CD4-positive, alpha-beta T cell treated with Interleukin-6 for 4 hours (primary cell): ENCODE data around the gene NHLRC1.

ENCODE experiments used
- DNase-seq: peaks from one replicate; pipeline ENCODE4 v3.0.0-alpha.2; 2020; ENCODE audit warnings: mixed read lengths

The NHLRC1 gene

DNA sequence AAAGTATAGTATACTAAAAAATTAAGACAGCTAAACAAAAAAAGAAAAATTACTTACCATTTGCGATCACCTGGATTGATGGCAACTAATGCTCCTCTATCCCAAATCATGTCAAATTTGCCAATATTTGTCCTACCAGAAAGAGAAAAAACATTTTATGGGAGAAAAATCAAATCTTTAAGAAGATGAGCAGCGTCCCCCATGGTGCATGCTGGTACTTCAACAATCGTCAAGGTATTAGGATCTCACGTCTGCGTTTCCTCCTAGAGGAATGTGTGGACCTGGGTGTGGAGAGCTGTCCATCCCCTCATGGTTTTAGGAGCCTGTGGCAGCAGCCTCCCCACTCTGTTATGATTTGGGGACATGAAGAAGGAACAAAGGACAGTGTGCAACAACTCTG is 16.4 kb upstream of the NHLRC1 start:
- no peak for DNase-seq

DNA sequence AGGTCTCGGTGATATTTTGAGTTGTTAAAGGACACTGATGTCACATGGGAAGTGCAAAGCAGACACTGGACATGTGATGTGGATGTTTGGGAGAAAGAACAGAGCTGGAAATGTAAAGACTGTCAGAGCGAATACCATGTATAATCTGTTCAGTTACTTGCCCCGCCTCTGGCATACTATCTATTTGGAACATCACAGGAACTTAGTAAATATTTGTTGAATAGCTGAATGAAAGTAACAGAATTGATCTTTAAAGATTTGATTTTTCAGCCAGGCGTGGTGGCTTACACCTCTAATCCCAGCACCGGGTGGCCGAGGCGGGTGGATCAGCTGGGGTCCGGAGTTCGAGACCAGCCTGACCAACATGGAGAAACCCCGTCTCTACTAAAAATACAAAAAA is 13.8 kb upstream of the NHLRC1 start:
- no peak for DNase-seq

GRCh38 chr6:18135171-18135570 is 12.7 kb upstream of the NHLRC1 start:
- DNase-seq, result no peak

GRCh38 chr6:18132346-18132745 is 9.9 kb upstream of the NHLRC1 start:
- DNase-seq, result no peak

DNA sequence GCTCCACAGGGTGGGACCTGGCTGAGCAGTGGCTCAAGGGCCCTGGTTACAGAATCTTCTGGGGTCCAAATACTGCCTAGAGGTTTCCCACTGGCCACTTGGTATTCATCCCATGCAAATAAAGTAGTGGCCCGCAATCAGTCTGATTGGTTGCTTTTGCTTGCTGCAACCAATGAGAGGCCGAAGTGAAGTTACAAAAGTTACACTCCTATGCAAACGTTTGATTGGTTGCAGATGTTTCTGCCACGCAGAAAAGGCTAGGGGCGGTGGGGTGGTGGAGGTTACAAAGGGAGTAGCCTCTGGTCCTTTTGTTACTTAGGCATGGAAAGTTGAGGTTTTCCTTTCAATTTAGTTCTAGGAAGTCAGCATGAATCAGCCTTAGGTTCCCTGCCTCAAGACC is 3.6 kb upstream of the NHLRC1 start:
- DNase-seq, result no peak

- DNase-seq, result no peak
These were observed 823 bp downstream of the NHLRC1 start for GRCh38 chr6:18121580-18122127.

DNA sequence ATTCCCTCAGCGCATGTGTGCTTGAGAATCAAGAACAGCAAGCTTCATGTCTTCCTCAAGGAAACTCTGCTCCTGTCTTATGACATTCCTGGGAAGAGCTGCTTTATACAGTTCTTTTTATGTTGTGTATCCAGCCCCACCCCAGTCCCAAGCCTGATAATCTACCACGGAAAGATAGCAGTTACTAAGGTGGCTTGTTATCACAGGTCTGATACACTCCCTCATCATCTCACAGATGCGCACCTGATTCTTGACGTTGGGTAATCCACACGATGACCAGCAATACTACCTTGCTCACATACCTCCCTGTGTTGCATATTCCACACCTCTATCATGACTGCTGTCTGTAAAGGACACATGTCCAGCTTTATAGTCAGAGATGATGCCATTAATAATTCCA is 3.2 kb downstream of the NHLRC1 start:
- DNase-seq, result no peak

DNA sequence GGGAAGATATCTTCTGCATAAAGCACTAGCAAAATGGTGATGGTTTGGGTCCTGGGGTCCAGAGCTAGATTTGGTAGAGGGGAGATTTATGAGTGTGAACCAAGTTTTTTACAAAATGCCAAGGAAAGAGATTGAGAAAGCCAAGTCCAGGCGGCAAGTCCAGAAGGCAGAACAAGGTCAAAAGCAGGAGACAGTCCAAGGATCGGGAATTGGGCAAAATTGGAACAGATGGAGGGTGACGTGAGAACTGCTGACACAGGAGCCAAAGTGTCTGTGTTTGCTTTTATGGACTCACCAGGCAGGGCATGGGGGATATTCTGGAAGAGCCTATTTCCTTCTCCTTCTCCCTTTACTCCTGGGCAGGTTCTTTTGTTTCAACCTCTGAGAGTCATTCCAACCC is 4.1 kb downstream of the NHLRC1 start:
- no peak for DNase-seq

DNA sequence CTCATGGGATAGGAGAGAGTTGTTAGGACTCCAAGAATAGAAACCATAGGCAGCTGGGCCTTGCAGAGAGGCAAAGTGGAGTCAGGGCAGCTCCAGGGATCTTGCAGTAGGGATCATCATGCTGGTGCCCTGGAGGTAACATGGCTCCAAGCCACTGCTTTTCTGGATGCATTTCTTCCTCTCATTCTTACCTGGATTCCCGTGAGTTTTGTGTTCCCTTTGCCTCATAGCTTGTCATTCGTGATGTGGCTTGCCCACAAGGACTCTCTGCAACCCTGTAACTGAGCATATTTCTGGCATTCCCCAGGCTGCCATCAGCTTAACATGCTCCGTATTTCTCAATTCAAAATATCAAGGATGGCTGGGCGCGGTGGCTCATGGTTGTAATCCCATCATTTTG is 5.3 kb downstream of the NHLRC1 start:
- DNase-seq, result no peak

GRCh38 chr6:18115356-18115755 is 7.1 kb downstream of the NHLRC1 start:
- no peak for DNase-seq

DNA sequence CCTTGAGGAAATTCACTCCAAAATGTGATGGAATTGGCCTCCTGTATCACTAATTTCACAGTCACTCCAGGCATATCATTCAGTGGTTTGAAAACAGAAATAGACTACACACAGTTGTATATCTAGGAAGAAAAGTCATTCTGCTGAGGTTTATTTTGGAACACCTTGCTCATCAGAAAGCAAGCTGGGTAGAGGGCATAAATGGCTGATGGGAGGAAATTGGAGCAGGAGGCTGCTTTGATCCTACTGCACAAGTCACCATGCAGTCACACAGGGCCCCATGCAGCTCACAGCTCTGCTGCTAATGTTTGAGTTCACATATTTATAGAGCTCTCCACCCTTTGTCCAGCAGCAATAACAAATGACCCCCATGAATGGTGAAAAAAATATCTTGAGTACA is 12.3 kb downstream of the NHLRC1 start:
- no peak for DNase-seq

- DNase-seq, result no peak
These were observed 15.4 kb downstream of the NHLRC1 start for GRCh38 chr6:18107061-18107460.

GRCh38 chr6:18102783-18103509 is 19.5 kb downstream of the NHLRC1 start:
- DNase-seq, result no peak

- DNase-seq, result no peak
These were observed 20.6 kb downstream of the NHLRC1 start for GRCh38 chr6:18101873-18102272.

- DNase-seq, result no peak
These were observed 21.2 kb downstream of the NHLRC1 start for GRCh38 chr6:18101271-18101670.

GRCh38 chr6:18100296-18100695 is 22.2 kb downstream of the NHLRC1 start:
- no peak for DNase-seq

DNA sequence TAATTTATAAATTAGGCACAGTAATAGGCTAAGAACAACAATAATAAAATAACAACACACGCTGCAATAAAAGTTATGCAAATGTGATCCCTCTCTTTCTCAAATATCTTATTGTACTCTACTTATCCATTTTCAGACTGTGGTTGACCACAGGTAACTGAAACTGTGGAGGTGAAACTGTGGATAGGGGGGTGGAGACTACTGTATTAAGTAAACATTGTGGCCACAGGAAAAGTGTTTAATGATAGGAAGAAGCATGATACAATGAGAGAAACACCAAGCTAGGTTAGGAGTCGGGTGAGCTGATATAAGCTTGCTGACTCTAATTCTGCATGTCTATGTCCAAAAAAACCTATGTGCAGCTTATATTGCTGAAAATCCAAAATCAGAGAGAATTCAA is 23.0 kb downstream of the NHLRC1 start:
- no peak for DNase-seq

- no peak for DNase-seq
These were observed 26.1 kb downstream of the NHLRC1 start for GRCh38 chr6:18096423-18096822.

- no peak for DNase-seq
These were observed 31.1 kb downstream of the NHLRC1 start for GRCh38 chr6:18091382-18091781.

GRCh38 chr6:18090349-18090786 is 32.1 kb downstream of the NHLRC1 start:
- no peak for DNase-seq

GRCh38 chr6:18088419-18089296 is 33.8 kb downstream of the NHLRC1 start:
- DNase-seq, result no peak

- DNase-seq, result no peak
These were observed 34.9 kb downstream of the NHLRC1 start for GRCh38 chr6:18087396-18088165.

DNA sequence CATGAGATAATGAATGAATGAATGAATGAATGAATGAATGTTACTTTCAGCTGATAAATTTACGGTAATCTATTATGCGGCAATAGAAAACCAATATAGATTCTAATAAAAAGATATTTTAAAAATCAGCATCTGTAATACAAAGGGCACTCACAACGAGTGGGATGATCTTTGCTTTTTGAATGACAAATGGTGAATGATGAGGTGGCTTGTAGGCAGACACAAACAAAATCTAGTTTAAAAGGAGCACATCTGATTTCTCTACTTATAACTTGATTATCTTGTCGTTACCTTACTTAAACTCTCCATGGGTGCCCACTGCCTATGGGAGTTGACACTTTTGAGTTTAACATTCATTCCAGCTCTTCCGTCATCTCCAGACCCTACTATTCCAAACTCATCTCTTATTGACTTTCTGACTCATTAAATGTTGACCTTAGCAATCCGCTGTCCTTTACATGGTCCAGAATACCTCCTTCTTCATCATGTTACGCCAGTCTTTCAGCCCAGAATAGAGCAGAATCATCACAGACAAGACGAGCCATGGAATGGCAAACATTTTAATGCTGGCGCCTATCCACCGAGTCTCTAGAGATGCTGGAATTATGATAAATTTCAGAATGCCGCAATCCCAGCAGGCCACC is 41.3 kb downstream of the NHLRC1 start:
- DNase-seq, result no peak
